Measurements from ENCODE around the gene CALCA.

GRCh38 chr11:15016200-15016599, 44.0 kb upstream of the CALCA start:
- no peak for TF ChIP-seq EZH2 (IDR thresholded peaks at IDR 0.05; ENCODE audit: insufficient read depth, poor library complexity, severe bottlenecking)
- no peak for TF ChIP-seq EZH2phosphoT487 (IDR thresholded peaks at IDR 0.05; ENCODE audit: insufficient read depth, low read depth)

Data from GM23248 (cell line).